HG03432 (cell line): Measurements from ENCODE around the gene LTB4R.

Experiments used
- ATAC-seq: cut with Tn5 transposase; IDR thresholded peaks from one replicate; pipeline ENCODE4 v1.9.1; 2021; ENCODE audit warnings: mild to moderate bottlenecking, moderate library complexity; ENCODE audit not compliant: unreplicated experiment

LTB4R gene, protein sequence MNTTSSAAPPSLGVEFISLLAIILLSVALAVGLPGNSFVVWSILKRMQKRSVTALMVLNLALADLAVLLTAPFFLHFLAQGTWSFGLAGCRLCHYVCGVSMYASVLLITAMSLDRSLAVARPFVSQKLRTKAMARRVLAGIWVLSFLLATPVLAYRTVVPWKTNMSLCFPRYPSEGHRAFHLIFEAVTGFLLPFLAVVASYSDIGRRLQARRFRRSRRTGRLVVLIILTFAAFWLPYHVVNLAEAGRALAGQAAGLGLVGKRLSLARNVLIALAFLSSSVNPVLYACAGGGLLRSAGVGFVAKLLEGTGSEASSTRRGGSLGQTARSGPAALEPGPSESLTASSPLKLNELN

GRCh38 chr14:24310646-24311604 is at the start of gene LTB4R:
TSS of gene LTB4R (plus strand) at chr14:24311502. CDS start at chr14:24315652, 4,150 bp downstream.
- peak; percentile 80 for ATAC-seq

DNA sequence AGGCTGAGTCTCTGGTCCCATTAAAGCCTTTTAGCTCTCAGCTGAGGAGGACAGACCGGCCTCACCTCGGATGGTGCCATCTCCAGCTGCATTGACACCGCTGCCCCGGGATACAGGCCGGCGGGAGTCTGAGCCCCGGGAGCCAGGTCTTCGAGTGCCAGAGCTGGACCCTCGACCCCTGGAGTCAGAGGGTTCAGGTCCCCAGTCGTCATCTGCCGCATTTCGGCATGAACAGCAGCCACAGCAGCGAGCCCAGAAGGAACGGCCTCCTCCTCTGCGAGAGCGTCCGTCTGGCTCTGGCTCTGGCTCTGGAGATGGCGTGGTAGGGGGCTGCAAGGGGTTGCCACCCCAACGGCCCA is 49.4 kb upstream of the LTB4R start:
- ATAC-seq: no peak

DNA sequence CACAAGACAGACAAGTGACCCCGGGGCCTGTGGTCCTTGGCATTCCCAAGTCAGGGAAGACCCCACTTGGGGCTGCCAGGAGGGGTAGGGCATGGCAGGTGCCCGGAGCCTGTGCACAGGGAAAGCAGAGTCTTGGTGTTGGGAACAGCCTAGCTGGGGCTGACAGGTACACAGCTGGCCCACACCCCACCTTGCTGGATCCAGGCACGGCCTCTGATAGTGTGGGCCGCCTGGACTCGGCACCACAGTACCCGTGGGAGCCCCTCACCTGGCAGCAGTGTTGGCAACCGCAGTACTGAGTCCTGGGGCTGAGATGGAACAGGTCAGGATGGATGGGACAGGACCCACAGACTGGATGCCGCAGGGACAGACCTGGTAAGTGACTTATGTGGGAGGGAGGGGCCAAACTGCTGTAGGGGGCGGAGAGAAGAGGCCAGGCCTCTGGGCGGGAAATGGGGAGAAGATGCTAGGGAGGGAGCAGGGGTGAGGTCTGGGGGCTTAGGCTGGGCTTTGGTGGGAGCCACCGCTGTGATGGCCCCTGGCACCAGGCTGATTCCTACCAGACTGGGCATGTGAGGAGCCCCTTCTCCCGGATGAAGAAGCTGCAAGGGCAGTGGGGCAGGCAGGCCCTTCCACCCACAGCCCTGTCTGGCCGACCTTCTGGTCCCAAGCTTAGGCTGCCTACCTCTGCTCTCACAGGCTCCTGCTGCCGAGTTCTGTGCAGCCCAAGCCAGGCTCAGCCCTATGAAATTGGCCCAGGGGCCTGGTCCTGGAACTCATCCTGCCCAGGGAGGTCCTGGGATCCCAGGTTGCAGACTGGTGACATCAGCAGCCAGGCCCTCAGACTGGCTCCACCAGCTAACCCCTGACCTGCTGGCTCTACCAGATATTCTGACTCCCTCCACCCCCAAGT is 48.2 kb upstream of the LTB4R start, which contains the start of gene TGM1:
TGM1 (minus strand) TSS at position 357 of the 913 bp plus-strand sequence. CDS start 825 bp downstream, outside the sequence.
- no peak for ATAC-seq

GRCh38 chr14:24263848-24264247 is 47.5 kb upstream of the LTB4R start:
- ATAC-seq: no peak

- ATAC-seq: no peak
Measured at GRCh38 chr14:24264298-24264697, 47.0 kb upstream of the LTB4R start.

DNA sequence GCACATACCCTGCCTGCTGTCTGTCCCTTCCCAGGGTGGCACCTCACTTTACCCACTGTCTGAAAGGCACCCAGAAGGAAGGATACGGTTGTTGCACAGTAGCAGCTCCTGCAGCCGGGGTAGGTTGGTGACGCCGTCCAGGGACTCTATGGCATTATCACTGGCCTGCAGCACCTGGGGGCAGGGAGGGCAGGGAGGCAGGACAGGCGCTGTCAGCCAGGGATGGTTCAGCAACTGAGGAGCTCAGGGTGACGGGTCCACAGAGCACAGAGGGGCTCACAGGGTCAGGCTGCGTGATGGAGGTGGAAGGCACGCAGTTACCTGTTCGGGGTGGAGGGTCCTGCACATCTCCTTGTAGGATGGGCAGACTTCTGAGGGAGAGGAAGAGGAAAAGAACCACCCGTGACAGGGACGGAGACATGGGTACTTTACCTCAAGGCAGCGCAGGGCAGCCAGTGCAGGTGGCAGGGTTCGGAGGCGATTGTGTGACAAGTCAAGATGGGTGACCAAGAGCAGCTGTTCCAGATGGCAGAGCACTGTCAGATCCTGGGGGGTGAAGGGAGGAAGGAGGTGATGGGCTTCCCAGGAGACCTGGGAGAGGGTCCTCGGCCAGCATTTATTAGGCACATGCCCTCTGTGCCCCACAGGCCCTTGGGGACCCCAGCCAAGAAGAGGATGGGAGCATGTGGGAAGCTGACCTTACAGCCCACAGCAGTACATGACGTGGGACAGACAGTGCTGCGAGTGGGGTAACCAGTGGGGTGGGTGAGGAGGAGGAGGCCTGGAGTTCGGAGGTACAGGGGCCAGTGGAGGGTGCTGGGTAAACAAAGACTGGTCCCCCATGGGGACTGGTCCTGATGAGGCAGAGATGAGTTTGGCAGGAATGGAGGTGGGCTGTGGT is 44.7 kb upstream of the LTB4R start:
- ATAC-seq: no peak

- ATAC-seq: no peak
Measured at GRCh38 chr14:24267516-24267915, 43.8 kb upstream of the LTB4R start.

DNA sequence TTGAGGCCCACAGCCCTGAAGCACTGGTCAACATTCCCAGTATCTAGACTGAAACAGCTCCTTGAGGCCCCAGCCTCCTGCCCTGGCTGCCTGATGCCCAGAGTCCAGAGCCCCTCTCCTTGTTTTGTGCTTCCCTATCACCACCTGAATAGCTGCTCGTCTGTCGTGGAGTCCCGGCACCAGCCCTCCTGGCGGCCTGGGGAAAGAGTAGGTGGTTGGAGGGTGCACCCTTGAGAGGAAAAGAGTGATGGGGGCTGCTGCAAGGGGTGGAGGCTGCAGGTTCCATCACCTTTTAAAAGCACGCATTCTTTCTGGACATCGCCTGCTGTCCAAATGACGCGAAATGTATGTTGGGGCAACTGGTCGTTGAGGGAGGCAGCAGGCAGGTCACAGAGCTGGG is 43.1 kb upstream of the LTB4R start:
- ATAC-seq: no peak

- ATAC-seq: no peak
Measured at GRCh38 chr14:24269368-24269767, 41.9 kb upstream of the LTB4R start.

DNA sequence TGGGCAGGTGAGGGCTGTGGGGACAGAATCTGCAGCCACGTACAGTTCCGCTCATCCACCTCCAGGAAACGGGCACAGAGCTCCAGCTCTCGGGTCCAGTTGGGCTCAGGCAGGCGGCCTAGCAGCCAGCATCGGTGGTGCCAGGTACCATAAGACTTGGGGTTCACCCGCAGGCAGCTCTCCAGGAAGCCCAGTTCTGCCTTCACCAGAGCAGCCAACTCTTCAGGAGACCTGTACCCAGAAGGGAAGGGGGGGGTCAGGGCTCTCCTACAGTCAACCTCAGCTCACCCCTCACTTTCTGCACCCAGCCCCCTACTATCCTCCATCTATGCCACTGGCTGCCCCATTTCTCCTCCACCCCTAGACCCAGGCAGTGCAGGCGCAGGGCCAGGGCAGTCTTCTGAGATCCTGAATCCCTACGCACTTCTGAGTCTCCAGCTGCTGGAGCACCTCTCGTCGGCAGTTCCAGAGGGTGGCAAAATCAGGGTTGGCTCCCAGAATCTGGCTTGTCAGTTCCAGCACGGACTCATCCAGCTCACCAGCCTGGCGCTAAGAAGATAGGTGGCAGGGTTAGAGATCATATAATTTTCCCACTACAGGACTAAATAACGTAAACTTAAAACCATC is 41.3 kb upstream of the LTB4R start:
- ATAC-seq: no peak

DNA sequence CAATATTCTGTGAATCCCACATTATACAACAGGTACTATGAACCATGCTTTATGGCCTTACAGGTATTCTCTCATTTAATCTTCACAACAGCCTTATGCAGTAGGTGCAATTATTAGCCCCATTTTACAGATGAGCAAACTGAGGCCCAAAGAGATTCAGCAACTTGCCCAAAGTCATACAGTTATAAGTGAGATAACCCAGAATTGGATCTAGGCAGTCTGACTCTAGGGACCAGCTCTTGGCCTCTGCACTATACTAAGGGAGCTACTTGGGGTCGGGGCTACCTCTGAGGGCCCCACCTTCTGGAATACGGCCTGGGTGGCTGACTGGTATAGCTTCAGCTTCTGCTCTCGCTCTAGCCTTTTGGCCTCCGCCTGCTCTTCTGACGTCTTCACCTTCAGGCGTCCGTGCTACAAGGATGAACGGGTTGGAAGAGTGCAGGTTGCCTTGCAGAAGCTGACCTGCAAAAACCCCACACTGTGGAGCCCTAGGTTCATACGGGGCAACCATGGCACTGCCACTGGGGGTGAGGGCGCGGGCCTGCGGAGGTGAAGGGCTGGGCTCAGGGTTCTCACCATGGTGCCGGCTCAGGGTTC is 40.7 kb upstream of the LTB4R start:
- ATAC-seq: peak; percentile 1

DNA sequence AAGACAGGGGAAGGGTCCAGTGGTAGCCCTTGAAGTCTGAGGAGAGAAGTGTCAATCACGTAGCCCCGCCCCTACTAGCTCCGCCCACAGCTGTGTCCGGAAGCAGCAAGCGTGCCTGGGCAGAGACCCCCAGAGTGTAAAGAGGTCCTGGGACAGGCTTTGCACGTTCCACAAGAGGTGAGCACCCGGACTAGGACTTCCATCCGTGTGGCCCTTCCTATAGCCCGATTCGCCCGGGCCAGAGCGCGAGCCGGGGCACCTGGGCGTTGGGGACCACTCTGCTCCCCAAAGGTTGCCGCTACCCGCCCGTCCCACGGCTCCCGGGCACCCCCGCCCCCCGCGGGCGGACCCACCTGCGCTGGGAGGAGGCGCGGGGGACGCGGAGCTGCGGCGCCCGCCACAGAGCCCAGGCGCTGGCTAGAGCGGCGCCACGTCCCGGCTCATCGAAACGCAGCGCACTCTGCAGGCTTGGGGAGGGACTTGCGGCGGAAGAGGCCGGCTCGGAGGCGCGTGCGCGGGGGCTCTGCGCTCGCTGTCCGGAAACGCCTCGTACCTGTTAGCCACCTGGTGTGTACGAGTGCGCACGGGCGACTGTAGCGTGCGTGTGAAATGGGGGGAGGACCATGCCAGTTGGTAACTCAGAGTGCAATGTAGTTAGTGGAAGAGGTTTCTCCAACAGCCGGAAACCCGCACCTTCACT is 40.0 kb upstream of the LTB4R start, which contains the start of gene RABGGTA:
RABGGTA (minus strand) TSS at position 464 of the 700 bp plus-strand sequence. CDS start 482 bp downstream, outside the sequence.
- peak; percentile 91 for ATAC-seq

DNA sequence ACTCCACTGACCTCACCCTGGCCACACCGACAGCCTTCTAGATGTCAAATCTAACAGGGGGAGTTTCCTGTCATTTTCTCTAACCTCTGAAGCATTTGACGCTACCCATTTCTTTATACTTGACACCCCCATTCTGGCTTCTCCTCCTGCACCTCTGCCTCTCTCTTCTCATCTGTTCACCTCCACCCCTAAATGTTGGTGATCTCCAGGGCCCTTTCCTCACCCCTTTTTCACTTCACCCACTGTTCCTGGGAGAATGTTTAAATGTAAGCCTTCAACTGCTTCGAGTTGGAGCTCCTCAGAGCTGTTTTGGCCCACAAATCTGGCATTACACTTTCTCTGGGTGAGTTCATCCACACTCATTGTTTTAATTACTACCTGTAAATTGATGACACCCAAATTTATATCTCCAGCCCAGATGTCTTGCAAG is 39.5 kb upstream of the LTB4R start:
- no peak for ATAC-seq

- ATAC-seq: no peak
Measured at GRCh38 chr14:24272467-24272866, 38.8 kb upstream of the LTB4R start.

- ATAC-seq: no peak
Measured at GRCh38 chr14:24273422-24273998, 37.8 kb upstream of the LTB4R start.

- peak; percentile 50 for ATAC-seq
Measured at GRCh38 chr14:24274101-24274543, 37.2 kb upstream of the LTB4R start.

GRCh38 chr14:24277071-24277470 is 34.2 kb upstream of the LTB4R start:
- no peak for ATAC-seq
